ENCODE measurements around the gene GAS7.

GAS7 gene

GRCh38 chr17:10170233-10170632 lies 28.2 kb downstream of the GAS7 start:
- DNase-seq, result no peak

- no peak for DNase-seq
Measured at GRCh38 chr17:10169290-10169689, 29.1 kb downstream of the GAS7 start.

- DNase-seq, result no peak
Measured at GRCh38 chr17:10166176-10166935, 32.0 kb downstream of the GAS7 start.

GRCh38 chr17:10162096-10162495 lies 36.3 kb downstream of the GAS7 start:
- DNase-seq, result no peak

- DNase-seq, result no peak
Measured at GRCh38 chr17:10161386-10161785, 37.0 kb downstream of the GAS7 start.

- DNase-seq, result no peak
Measured at GRCh38 chr17:10156948-10157607, 41.3 kb downstream of the GAS7 start.

GRCh38 chr17:10156599-10156947 lies 41.8 kb downstream of the GAS7 start:
- DNase-seq, result no peak

GRCh38 chr17:10156077-10156435 lies 42.4 kb downstream of the GAS7 start:
- DNase-seq, result no peak

GRCh38 chr17:10155371-10156076 lies 42.9 kb downstream of the GAS7 start:
- DNase-seq, result no peak

GRCh38 chr17:10151667-10152496 lies 46.5 kb downstream of the GAS7 start:
- DNase-seq, result no peak

GRCh38 chr17:10149573-10150399 lies 48.6 kb downstream of the GAS7 start:
- no peak for DNase-seq

GRCh38 chr17:10147761-10148415 lies 50.5 kb downstream of the GAS7 start:
- no peak for DNase-seq

- no peak for DNase-seq
Measured at GRCh38 chr17:10147040-10147439, 51.4 kb downstream of the GAS7 start.

- no peak for DNase-seq
Measured at GRCh38 chr17:10144982-10145381, 53.4 kb downstream of the GAS7 start.

GRCh38 chr17:10144456-10144855 lies 54.0 kb downstream of the GAS7 start:
- no peak for DNase-seq

GRCh38 chr17:10141436-10141835 lies 57.0 kb downstream of the GAS7 start:
- DNase-seq, result no peak

- DNase-seq, result no peak
Measured at GRCh38 chr17:10139577-10139976, 58.8 kb downstream of the GAS7 start.

- DNase-seq, result no peak
Measured at GRCh38 chr17:10136258-10136981, 62.0 kb downstream of the GAS7 start.

GRCh38 chr17:10135539-10136257 lies 62.7 kb downstream of the GAS7 start:
- no peak for DNase-seq

GRCh38 chr17:10130677-10131076 lies 67.7 kb downstream of the GAS7 start:
- no peak for DNase-seq
